Measurements from ENCODE around the gene MITF.

DNA sequence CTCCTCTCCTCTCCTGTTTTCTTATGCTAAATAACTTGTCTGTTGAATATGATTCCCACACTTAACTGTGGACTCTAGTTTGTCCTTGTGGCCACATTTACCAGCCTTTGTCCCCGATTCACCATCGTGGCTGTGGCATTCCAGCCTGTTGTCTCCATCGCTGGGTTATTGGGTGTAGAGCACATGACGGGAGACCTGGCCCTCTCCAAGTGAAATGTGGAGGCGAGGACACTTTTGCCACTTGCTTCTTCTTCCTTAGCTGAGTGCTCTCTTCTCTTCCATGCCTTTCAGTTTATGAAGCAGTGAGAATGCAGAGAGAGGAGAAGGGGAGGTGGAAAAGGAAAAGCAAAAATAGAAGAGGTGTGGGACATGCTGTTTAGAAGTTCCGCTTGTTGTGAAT is 198.8 kb downstream of the MITF start:
- TF ChIP-seq POLR2AphosphoS5 (IDR thresholded peaks at IDR 0.05; ENCODE audit: borderline replicate concordance, low read depth, low read length) (no peak), EZH2 (IDR thresholded peaks at IDR 0.05) (no peak)
